ENCODE results near the gene FAM241B. TPM values are rescaled to one million over a fixed set of nuclear protein-coding genes. Genes with fewer than 3 reads are reported as not detected.

The FAM241B gene
- total RNA-seq, 1 donor = not detected

GRCh38 chr10:69636626-69637605 is 6.9 kb downstream of the FAM241B start:
- no peak for DNase-seq (ENCODE audit: low read depth)
- H3K4me3 ChIP-seq (ENCODE audit: low read depth, low read length) = no peak overlapping the region
- TF ChIP-seq CTCF (IDR thresholded peaks at IDR 0.05; ENCODE audit: insufficient read depth, low read length) = peak; percentile 10

- no peak for TF ChIP-seq CTCF (IDR thresholded peaks at IDR 0.05; ENCODE audit: insufficient read depth, low read length)
- DNase-seq (ENCODE audit: low read depth) = no peak
- no peak overlapping the region for H3K4me3 ChIP-seq (ENCODE audit: low read depth, low read length)
Observed at GRCh38 chr10:69638642-69639041, 8.6 kb downstream of the FAM241B start.

GRCh38 chr10:69639291-69640195 is 9.5 kb downstream of the FAM241B start:
- no peak overlapping the region for H3K4me3 ChIP-seq (ENCODE audit: low read depth, low read length)
- peak; percentile 82 for TF ChIP-seq CTCF (IDR thresholded peaks at IDR 0.05; ENCODE audit: insufficient read depth, low read length)
- peak; percentile 79 for DNase-seq (ENCODE audit: low read depth)

- TF ChIP-seq CTCF (IDR thresholded peaks at IDR 0.05; ENCODE audit: insufficient read depth, low read length) = no peak
- DNase-seq (ENCODE audit: low read depth) = no peak
- H3K4me3 ChIP-seq (ENCODE audit: low read depth, low read length) = no peak overlapping the region
Observed at GRCh38 chr10:69640196-69640980, 10.3 kb downstream of the FAM241B start.

GRCh38 chr10:69641261-69641980 is 11.4 kb downstream of the FAM241B start:
- TF ChIP-seq CTCF (IDR thresholded peaks at IDR 0.05; ENCODE audit: insufficient read depth, low read length) = no peak
- DNase-seq (ENCODE audit: low read depth) = no peak
- H3K4me3 ChIP-seq (ENCODE audit: low read depth, low read length) = no peak overlapping the region

Measured in fibroblast of the aortic adventitia (primary cell).